GM08714 (cell line): ENCODE results near the gene ABCA1.

ENCODE experiments used
- H3K4me3 ChIP-seq: fragments of 200-500 bp; sonication (Bioruptor generic); 2 replicates; pipeline ENCODE4 v1.5.1; 2014; ENCODE audit warnings: mild to moderate bottlenecking, low read length, inconsistent platforms
- ZNF274 ChIP-seq: IDR thresholded peaks from 2 replicates; pipeline ENCODE4 v1.6.1; 2012; ENCODE audit warnings: mild to moderate bottlenecking, low read depth, low read length

The ABCA1 gene

DNA sequence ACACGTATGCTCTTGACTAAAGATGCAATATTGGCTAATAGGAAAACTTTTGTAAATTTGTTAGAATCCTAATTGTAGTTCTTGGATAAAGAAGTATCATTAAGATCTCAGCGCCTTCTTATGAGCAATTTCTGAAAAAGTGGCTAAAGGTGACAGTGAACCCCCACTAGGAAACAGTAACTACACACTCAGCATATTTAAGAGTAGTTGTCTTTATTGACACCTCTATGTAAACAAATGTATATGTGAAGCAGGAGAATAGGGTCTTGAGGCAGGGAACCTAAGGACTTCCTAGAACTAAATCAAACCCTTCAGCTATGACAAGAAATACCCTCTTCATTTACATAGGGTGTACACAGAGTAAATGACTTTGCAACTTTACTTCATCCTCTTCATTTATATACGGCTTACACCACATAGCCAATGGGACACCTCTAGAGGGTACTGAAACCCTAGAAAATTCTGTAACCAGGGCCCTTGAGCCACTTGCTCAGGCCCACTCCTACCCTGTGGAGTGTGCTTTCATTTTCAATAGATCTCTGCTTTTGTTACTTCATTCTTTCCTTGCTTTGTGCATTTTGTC lies 177.7 kb downstream of the ABCA1 start:
- TF ChIP-seq ZNF274 = no peak
- H3K4me3 ChIP-seq = no peak overlapping the region

DNA sequence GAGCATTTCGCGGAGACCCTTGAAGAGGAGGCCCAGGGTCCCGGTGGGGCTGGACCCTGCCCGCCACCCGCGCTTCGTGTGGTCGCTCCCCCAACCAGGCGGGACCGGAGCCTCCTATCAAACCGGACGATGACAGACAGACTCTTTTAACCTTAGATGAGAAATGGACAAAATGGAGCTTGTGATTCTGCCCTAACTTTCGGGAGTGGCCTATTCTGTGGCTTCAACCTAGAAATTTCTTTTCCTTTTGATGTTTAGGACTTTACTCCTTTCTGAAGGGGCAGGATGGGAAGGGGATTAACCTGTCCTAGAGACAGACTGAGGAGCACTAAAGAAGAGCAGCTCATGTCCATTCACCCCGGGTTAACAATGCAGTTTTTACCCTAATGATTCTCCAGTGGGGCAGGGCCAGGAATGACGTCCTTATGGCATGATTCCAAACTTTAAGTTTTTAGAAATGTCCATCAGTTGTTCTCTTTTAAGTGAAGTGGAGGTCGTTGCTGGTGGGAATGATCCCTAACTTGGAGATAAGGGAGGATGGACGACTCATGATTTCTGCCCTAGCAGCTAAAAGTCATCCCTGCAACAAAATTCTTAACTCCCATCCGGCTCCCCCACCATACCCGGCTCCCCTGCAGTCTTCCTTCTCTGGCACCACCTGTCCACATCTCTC lies 179.5 kb downstream of the ABCA1 start:
- no peak for TF ChIP-seq ZNF274
- H3K4me3 ChIP-seq = peak overlapping the region; percentile 94

DNA sequence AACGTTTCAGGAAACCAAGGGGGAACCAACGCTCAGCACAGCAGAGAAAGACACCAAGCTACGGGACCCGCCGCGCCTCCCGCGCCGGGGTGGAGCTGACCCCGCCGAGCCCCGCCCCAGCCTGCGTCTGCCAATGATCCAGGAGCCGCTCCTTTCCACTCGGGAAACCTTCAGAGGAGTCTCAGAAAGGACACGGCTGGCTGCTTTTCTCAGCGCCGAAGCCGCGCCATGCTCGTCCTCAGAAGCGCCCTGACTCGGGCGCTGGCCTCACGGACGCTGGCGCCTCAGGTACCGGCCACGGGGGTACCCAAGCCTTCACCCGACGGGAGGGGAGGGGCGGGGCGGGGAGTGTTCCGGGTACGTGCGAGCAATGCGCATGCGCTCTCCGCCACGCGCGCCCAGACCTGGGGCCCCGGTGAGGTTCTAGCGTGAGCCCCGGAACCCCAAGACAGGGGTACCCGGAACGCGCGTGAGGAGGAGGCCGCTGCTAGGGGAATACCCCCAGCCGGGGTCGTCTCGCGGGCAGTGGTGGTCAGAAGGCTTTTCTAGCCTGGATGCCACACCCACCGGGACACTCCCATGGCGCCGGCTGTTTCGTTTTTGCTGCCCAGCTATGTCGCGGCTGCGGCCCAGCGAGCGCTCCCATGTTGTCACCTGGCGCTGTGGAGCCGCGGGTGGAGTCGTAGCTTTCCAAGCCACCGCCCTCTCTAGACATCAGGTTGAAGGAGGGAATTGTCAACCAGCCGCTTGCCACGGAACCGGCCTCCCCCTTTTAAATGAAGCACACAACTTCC lies 180.2 kb downstream of the ABCA1 start, which contains the start of gene NIPSNAP3A:
NIPSNAP3A (plus strand) TSS at position 119 of the 794 bp plus-strand sequence; CDS start at position 229, 110 bp downstream.
- no peak for TF ChIP-seq ZNF274
- peak within 1 kb of the TSS; percentile 94 for H3K4me3 ChIP-seq

DNA sequence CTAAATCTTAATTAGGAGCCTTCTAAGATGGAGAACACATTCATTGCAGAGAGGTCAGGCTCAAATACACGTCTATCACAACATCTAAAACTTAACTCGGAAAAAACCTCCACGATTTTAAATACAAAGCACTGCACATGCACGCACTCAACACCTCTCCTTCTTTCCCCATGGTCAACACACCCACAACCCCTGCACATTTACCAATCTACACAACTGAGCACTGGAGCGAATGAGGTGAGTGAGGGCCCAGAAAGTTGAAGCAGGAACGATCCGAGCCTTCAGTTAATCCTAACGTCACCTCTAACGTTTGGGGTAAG lies 180.8 kb downstream of the ABCA1 start:
- no peak for TF ChIP-seq ZNF274
- peak overlapping the region; percentile 94 for H3K4me3 ChIP-seq

DNA sequence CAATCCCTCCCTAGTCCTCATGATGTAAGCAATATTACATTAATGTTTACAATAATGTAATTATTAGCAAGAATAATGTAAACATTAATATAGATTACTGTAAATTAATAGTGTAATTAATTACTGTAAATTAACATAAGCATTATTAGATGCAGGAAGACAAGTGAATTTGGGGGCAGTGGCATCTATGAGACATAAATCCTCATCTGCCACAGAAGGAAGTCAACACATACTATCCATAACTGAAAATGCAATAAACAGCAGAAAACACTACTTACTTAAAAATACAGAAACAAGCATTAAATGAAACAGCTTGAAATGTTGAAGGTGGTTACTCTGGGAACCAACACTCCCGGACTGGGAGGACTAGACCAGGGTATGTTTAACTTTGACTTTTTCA lies 181.2 kb downstream of the ABCA1 start:
- H3K4me3 ChIP-seq = peak overlapping the region; percentile 94
- no peak for TF ChIP-seq ZNF274

DNA sequence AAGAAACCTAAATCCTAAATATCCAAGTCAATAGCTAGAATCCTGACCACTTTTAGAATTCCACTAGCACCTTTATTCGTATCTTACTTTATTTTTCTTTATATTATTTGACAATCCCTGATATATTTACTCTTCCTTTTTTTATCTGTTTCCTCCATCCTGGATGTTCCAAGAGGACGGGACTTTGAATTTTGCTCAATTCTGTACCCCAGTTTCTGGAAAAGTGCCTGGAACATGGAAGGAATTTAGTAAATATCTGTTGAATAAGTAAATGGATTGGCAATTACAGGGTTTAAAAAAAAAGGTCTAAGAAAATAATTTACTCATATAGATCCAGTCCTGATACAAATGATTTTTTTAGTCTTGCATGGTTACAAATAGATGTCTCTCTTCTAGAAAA lies 181.7 kb downstream of the ABCA1 start:
- H3K4me3 ChIP-seq = no peak overlapping the region
- no peak for TF ChIP-seq ZNF274

DNA sequence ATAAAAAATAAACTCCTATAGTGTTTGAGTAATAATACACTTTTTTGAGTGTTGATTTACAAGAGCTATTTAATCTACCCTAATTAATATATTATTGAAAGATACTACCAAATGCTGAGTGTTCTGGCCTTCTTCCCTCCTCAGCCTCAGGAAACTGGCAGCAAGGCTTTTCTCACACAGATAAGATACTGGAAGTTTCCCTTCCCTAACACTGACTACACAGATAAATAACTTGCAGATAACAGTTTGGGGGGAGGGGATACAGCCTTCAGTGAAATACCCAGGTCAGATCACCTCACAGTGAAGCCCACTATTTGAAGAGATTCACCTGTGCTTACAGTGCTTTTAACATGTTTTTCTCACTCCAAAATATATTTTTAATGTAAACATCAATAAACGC lies 182.1 kb downstream of the ABCA1 start:
- no peak for TF ChIP-seq ZNF274

DNA sequence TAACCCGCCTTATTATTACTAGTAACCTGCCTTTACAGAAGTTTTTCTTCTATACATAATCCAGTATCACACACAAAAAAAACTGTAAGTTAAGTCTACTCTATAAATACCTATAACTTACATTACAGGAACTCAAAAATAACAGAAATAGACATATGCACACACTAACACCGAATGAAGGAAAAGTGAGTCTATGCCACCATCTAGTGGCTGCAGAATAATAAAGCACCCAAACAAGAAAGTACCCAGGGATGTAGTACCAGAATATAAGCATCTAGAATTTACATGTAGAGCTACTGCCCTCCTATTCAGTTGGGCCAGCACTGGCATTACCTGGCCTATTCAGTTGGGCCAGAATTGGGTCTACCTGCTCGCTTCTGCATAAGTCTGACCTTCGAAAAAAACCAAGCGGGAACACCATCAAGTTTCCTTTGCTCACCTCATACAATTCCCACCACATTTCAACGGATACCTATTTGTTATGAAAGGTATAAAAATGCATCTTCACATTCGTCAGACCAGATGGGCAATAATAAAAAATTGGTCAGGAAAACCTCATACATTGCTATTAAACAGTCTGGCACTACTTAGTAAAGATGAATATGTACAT lies 184.5 kb downstream of the ABCA1 start:
- no peak for TF ChIP-seq ZNF274
- H3K4me3 ChIP-seq = no peak overlapping the region

More for the DNA sequence above, 182.1 kb downstream of the ABCA1 start:
- no peak overlapping the region for H3K4me3 ChIP-seq

DNA sequence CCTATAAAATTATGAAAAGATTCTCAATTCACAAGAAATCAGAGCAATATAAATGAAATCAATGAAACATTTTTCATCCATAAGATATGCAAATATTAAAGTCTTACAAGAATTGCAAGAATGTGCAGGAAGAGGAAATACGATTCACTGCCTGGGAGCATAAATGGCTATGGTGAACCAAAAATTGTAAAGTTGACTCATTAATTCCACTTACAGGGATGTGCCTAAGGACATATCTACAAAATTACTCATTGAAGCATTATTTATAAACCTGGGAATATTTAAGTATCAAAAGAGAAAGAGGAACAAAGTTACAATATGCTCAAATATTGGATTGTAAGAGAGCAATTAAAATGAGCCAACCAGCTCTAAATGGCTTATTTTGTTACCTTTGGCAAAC lies 187.3 kb downstream of the ABCA1 start:
- H3K4me3 ChIP-seq = no peak overlapping the region
- no peak for TF ChIP-seq ZNF274

DNA sequence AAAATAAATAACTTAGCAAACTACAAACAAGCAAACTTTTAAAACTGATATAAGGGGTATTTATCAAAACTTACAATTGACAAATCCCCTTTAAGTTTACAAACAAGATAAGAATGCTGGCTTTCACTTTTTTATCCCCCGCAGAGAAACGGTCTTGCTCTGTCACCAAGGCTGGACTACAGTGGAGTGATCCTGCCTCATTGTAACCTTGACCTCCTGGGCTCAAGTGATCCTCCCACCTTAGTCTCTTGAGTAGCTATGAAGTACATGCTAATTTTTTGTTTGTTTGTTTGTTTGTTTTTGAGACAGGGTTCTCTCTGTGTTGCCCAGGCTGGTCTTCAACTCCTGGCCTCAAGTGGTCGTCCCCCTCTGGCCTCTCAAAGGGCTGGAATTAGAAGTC lies 189.5 kb downstream of the ABCA1 start:
- no peak for TF ChIP-seq ZNF274

More for the DNA sequence above, 189.5 kb downstream of the ABCA1 start:
- H3K4me3 ChIP-seq = no peak overlapping the region
